A673 (cell line): ENCODE data around the gene ADGRL3.

Experiments
- EZH2 ChIP-seq: fragments of 200-600 bp; sonication (generic); IDR thresholded peaks from 2 replicates; pipeline ENCODE4 v1.6.1; 2017; ENCODE audit warnings: borderline replicate concordance, low read depth, mild to moderate bottlenecking, mixed read lengths, antibody characterized with exemption, low read length; ENCODE audit not compliant: poor library complexity, severe bottlenecking
- TF ChIP-seq, protein P1 (sequence below): fragments of 300-800, 200-600 bp; sonication (generic); conservative IDR thresholded peaks from 2 replicates; pipeline ENCODE4 v1.5.1; 2017; ENCODE audit warnings: low read depth, mild to moderate bottlenecking, antibody characterized with exemption, low read length, moderate library complexity, mixed read lengths

DNA sequence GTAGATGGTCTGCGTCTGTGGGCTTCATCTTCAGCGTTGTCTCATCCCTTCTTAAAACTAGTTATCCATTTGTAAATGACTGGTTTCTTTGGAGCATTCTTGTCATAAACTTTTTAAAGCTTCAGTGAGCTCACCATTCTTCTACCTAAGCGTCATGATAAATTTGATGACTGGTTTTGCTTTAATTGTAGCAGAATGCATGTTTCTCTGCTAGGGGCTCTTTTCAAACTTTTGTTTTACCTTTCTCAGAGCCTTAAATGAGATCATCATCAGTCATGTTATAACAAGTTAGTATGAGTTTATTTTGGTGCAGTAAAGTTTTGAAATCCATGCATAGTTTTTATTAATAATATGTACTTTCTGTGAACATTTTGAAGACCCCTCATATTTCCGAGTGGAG is 6.3 kb upstream of the ADGRL3 start:
- TF ChIP-seq, protein P1, sequence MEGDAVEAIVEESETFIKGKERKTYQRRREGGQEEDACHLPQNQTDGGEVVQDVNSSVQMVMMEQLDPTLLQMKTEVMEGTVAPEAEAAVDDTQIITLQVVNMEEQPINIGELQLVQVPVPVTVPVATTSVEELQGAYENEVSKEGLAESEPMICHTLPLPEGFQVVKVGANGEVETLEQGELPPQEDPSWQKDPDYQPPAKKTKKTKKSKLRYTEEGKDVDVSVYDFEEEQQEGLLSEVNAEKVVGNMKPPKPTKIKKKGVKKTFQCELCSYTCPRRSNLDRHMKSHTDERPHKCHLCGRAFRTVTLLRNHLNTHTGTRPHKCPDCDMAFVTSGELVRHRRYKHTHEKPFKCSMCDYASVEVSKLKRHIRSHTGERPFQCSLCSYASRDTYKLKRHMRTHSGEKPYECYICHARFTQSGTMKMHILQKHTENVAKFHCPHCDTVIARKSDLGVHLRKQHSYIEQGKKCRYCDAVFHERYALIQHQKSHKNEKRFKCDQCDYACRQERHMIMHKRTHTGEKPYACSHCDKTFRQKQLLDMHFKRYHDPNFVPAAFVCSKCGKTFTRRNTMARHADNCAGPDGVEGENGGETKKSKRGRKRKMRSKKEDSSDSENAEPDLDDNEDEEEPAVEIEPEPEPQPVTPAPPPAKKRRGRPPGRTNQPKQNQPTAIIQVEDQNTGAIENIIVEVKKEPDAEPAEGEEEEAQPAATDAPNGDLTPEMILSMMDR: no peak
- no peak for TF ChIP-seq EZH2
